LNCAP (cell line): ENCODE results near the gene DPYD.

ENCODE experiments used
- TF ChIP-seq, protein P1 (sequence below): fragments of 450-650 bp; IDR thresholded peaks from 2 replicates; pipeline ENCODE4 v1.5.1; 2017; ENCODE audit warnings: mild to moderate bottlenecking

DPYD gene

DNA sequence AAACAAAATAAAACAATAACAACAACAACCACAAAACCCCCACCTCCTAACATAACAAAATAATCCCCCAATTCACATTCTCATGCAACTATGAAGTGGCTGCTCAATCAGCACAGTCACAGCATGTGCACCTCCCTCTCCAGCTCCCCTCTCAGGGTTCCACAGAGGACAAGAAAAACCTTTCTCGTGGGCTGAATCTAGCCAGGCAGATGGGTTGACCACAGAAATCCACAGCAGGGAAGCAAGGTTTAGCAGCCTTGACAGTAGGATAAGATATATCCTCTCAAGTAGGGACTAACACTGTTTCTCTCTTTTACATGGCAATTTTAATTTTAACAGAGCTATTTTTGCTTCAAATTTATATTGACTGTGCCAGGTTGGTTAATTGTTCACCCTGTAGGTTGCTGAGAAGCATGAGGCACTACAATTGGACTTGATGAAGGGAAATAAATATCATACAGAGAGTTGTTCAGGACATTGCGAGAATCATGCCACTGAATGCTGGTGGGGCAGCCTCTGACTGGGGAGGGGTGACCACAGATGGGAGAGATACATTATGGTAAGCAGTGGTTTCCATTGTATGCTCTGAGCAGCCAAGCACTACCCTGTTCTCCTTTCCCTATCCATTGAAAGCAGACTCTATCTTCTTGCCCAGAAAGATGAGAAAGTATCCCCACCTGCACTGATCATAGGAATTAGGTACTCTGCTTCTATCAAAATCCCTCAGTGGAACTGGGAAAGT, 535.1 kb downstream of the DPYD start:
- TF ChIP-seq, protein P1, sequence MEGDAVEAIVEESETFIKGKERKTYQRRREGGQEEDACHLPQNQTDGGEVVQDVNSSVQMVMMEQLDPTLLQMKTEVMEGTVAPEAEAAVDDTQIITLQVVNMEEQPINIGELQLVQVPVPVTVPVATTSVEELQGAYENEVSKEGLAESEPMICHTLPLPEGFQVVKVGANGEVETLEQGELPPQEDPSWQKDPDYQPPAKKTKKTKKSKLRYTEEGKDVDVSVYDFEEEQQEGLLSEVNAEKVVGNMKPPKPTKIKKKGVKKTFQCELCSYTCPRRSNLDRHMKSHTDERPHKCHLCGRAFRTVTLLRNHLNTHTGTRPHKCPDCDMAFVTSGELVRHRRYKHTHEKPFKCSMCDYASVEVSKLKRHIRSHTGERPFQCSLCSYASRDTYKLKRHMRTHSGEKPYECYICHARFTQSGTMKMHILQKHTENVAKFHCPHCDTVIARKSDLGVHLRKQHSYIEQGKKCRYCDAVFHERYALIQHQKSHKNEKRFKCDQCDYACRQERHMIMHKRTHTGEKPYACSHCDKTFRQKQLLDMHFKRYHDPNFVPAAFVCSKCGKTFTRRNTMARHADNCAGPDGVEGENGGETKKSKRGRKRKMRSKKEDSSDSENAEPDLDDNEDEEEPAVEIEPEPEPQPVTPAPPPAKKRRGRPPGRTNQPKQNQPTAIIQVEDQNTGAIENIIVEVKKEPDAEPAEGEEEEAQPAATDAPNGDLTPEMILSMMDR, result no peak

DNA sequence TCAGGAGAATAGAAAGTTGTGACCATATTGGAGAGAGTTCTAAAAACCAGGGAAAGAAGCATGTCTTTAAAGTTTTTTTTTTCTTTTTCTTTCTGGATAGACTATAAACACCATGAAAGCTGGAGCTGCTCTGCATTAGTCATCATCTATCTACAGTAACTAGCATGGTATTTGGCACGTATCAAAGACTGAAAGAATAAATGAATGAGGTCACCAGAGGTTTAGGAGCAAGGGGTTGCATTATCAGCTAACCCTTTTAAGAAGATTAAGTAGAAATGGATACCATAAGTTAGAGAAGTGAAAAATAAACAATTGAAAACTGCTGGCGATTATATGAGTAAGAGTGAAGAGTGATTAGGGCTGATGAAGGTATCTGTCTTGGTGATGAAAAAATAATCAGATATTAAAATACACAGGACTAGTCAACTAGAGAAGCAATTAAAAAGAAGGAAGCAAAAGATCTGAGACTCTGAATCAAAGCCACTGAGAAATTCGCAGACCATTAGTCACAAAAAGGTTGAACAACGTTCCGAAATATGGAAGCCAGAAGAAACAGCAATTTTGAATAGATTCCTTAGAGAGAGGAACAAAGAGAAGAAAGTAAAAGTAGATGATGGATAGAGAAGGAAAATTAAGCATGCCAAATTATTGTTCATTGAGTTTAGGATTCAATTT, 536.4 kb downstream of the DPYD start:
- TF ChIP-seq, protein P1, result no peak

- TF ChIP-seq, protein P1, result no peak
Measured at GRCh38 chr1:97383797-97384196, 537.0 kb downstream of the DPYD start.

GRCh38 chr1:97382206-97382605, 538.6 kb downstream of the DPYD start:
- TF ChIP-seq, protein P1, result no peak

- TF ChIP-seq, protein P1, result no peak
Measured at GRCh38 chr1:97379387-97380075, 541.3 kb downstream of the DPYD start.

DNA sequence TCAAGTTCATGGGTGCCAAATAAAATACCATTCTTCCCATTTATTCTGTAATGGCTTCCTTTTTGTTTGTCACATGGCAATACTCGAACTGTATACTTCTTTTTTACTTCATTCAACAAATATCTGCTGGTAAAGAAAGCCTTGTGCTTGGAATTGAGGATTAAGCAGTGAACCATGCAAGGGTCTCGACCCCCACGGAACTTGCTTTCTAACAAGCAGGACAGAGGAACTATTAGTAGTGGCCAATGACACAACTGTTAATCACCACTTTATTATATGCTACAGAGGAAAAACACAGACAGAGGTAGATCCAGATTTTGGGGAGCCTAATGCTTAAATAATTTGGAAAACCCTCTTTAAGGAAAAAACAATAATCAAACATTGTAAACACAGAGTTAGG, 542.2 kb downstream of the DPYD start:
- TF ChIP-seq, protein P1, result no peak

DNA sequence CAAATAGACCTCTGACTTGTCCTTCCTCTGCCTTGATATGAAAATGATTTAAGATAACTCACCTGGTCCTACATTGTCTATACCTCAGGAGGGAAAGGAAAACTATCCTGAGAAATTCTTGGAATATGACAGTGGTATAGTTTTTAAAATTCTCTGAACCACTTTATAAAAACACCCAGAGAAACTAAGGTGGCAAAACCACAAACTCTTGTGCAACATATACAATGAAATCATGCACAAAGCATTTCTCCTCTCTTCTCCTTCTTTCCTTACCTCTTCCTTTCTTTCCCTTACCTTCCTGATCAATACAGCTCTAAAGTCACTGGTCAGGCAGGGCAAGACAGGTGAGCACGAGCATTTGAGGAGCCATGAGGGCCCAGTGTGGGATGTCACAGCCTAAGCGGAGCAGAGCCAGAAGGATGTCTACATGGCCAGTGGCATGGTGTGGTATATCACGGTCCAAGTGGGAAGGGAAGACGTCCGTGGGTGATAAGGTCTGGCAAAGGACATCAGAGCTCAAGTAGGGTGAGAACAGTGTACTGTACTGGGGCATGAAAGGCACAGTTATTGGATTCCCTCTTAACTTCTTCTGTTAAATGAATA, 543.3 kb downstream of the DPYD start:
- TF ChIP-seq, protein P1, result no peak
